Type B pancreatic cell (in vitro differentiated cells): ENCODE measurements around the gene MCEMP1. TPM values are rescaled to one million over a fixed set of nuclear protein-coding genes. Genes with fewer than 3 reads are reported as not detected.

Source experiments
- DNase-seq: peaks from one replicate; pipeline ENCODE4 v3.0.0; 2021; ENCODE audit warnings: mixed read lengths; ENCODE audit not compliant: unreplicated experiment; ENCODE audit errors: extremely low spot score
- H3K27ac Mint-ChIP-seq: 2 replicates; pipeline ENCODE4 v1.8.0; 2021; ENCODE audit warnings: mild to moderate bottlenecking, mixed read lengths
- H3K27me3 Mint-ChIP-seq: 2 replicates; pipeline ENCODE4 v1.8.0; 2021; ENCODE audit warnings: mixed read lengths
- H3K36me3 Mint-ChIP-seq: 2 replicates; pipeline ENCODE4 v1.8.0; 2021; ENCODE audit warnings: mixed read lengths
- H3K4me1 Mint-ChIP-seq: one replicate; pipeline ENCODE4 v1.8.0; 2021; ENCODE audit warnings: mixed read lengths; ENCODE audit not compliant: unreplicated experiment
- H3K4me3 Mint-ChIP-seq: 2 replicates; pipeline ENCODE4 v1.8.0; 2021; ENCODE audit warnings: mild to moderate bottlenecking, mixed read lengths
- H3K9me3 Mint-ChIP-seq: 2 replicates; pipeline ENCODE4 v1.8.0; 2021; ENCODE audit warnings: mixed read lengths
- total RNA-seq: library from RNA; stranded (reverse); gene quantifications from 2 replicates; pipeline ENCODE4 v1.2.1, GENCODE V29; 2021; ENCODE audit warnings: low replicate concordance
- TF ChIP-seq, protein P1 (sequence below): fragments of 200-600 bp; sonication (generic); conservative IDR thresholded peaks from 2 replicates; pipeline ENCODE4 v1.5.0; 2021; ENCODE audit warnings: antibody characterized with exemption, mild to moderate bottlenecking

MCEMP1 gene
- total RNA-seq, 1 donor from 2014 or later = not detected

DNA sequence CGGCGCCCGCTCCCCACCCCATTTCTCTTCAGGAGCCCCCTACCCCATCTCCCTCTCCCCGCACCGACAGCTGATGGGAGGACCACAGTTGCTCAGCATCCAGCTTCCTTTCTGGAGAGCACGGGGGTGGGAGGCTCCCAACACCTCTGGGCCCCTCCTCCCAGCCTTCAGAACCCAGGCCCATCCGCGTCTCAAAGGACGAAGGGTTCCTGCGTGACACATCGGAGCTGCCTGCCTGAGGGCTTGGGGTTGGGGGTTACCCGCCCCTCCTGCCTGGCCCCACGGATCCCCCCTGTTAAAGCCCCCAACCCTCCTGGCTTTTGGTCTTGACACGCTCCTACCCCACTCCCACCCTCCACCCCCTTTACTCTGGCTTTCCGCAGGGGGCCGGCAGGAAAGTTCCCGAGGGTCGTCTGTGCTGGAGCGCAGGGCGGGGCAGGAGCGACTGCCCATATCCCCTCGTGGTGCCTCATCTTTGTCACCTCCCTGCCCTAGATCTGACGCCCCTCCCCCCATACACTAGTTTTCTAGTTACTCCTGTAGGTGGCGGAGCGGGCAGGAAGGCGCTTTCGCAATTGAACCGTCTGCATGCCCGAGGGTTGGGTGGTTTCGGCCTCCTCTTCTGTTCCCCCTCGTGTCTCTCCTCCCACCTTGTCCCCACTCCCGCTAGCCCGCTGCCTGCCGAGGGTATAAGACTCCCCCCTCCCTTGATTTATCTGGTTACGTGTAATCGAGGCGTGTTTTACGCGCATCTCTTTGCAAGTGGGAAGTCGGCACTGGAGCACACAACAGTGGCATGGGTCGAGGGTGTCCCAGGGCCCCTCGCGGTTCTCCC lies 4.7 kb downstream of the MCEMP1 start:
- no peak for DNase-seq
- Mint-ChIP-seq H3K4me1 (peaks cover 9% of the 10 kb centered on the region), H3K27me3 (peaks cover 25% of the 10 kb centered on the region), H3K9me3 (no peaks in the 10 kb centered on the region), H3K36me3 (peaks cover 9% of the 10 kb centered on the region), H3K27ac (peak overlapping the region; percentile 72), H3K4me3 (peak overlapping the region; percentile 90)
- TF ChIP-seq, protein P1, sequence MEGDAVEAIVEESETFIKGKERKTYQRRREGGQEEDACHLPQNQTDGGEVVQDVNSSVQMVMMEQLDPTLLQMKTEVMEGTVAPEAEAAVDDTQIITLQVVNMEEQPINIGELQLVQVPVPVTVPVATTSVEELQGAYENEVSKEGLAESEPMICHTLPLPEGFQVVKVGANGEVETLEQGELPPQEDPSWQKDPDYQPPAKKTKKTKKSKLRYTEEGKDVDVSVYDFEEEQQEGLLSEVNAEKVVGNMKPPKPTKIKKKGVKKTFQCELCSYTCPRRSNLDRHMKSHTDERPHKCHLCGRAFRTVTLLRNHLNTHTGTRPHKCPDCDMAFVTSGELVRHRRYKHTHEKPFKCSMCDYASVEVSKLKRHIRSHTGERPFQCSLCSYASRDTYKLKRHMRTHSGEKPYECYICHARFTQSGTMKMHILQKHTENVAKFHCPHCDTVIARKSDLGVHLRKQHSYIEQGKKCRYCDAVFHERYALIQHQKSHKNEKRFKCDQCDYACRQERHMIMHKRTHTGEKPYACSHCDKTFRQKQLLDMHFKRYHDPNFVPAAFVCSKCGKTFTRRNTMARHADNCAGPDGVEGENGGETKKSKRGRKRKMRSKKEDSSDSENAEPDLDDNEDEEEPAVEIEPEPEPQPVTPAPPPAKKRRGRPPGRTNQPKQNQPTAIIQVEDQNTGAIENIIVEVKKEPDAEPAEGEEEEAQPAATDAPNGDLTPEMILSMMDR = peak; percentile 65

DNA sequence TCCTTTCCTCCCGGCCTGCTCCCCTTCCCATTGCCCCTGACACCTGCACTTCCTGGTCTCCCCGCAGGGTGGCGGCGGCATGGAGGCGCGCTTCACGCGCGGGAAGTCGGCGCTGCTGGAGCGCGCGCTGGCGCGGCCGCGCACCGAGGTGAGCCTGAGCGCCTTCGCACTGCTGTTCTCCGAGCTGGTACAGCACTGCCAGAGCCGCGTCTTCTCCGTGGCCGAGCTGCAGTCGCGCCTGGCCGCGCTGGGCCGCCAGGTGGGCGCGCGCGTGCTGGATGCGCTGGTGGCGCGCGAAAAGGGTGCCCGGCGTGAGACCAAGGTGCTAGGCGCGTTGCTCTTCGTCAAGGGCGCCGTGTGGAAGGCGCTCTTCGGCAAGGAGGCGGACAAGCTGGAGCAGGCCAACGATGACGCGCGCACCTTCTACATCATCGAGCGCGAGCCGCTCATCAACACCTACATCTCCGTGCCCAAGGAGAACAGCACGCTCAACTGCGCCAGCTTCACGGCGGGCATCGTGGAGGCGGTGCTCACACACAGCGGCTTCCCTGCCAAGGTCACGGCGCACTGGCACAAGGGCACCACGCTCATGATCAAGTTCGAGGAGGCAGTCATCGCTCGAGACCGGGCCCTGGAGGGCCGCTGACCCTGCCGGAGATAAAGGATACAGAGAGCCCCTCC lies 5.4 kb downstream of the MCEMP1 start:
- TF ChIP-seq, protein P1 = no peak
- Mint-ChIP-seq H3K9me3 (no peaks in the 10 kb centered on the region), H3K27ac (no peak overlapping the region), H3K27me3 (peaks cover 17% of the 10 kb centered on the region), H3K4me1 (peaks cover 9% of the 10 kb centered on the region), H3K36me3 (peaks cover 9% of the 10 kb centered on the region), H3K4me3 (peak overlapping the region; percentile 90)
- no peak for DNase-seq

DNA sequence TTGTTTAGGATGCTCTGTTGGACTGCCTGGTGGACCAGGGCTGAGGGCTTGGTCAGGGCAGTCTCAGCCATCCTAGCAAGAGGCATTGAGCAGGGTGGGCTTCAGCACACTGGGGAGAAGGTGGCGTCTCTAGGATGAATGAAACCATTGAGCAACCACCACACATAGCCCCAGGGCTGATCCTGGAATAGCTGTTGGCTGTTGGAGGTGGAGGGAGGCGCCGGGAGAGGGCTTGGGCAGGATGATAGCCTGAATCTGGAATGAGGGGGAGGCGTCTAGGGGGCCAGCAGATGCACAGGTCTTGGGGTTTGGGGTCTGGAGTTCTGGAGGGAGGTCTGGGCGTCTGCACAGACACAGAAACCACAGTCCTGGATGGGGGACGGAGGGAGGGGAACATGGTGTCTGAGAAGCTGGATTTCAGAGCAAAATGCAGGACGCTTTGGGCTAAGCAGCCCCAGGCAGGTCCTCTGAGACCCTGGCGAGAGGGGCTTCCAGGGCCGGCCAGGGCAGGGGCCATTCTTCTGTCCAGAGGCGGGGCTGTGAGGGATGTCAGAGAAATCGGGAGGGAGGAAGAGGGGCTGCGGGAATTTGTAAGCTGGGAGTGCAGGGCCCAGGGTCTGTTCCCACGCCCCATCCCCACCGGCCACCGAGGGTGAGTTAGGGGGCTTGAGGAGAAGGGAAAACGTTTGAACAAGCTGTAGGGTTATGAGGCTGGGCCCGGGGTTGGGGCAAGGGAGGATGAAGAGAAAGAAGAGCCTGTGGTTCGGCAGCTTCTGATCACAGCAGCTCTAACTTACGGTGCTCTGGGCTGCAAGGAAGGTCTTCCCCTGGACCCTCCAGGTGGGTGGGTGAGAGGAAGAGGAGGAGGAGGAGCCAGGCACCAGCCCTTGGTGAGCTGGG lies 8.9 kb downstream of the MCEMP1 start:
- DNase-seq = no peak
- no peaks in the 10 kb centered on the region for H3K9me3 Mint-ChIP-seq

DNA sequence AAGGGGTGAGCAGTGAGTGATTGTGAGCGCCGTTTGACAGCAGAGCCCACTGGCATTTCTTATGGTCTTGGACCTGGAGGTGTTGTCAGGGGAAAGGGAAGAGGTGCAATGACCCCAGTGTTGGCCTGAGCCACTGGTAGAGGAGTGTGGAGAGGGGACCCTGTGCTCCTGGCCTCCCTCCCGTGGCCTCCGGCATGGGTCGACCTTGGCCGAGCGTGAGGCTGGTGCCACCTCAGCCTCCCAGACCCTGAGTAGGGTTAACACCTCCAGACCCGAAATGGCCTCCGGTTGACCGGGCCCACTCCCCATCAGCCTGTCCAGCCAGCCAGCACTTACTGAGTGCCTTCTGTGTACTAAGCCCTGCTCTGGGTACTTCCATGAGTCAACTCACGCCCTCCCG lies 10.3 kb downstream of the MCEMP1 start:
- TF ChIP-seq, protein P1 = no peak
- no peak overlapping the region for H3K4me3 Mint-ChIP-seq
- no peak for DNase-seq
- no peaks in the 10 kb centered on the region for H3K4me1 Mint-ChIP-seq
- no peak overlapping the region for H3K27ac Mint-ChIP-seq
- H3K9me3 Mint-ChIP-seq = no peaks in the 10 kb centered on the region
- peaks cover 9% of the 10 kb centered on the region for H3K36me3 Mint-ChIP-seq
- no peaks in the 10 kb centered on the region for H3K27me3 Mint-ChIP-seq

More for the DNA sequence above, 8.9 kb downstream of the MCEMP1 start:
- Mint-ChIP-seq H3K27me3 (no peaks in the 10 kb centered on the region), H3K4me1 (peaks cover 3% of the 10 kb centered on the region), H3K27ac (peak overlapping the region; percentile 46), H3K4me3 (no peak overlapping the region), H3K36me3 (peaks cover 9% of the 10 kb centered on the region)
- TF ChIP-seq, protein P1 = no peak

DNA sequence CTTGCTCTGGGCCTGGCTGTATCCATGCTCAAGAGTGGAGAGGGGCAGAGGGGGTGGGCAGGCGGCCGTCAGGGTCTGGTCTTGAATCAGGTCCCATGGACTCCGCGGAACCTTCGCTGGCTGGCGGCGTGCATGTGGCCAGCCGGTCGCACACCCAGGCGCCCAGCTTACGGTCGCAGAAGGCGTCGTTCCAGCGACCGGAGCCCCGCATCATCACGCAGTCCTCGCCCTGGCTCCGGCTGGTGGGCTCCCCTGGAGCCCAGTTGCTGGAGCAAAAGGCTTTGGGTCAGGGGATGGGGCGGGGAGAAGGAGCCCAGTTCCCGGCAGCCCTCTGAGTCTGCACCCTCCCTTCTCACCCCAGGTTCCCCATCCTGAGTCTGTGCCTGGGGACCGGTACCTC lies 12.3 kb downstream of the MCEMP1 start:
- DNase-seq = no peak
- peaks cover 5% of the 10 kb centered on the region for H3K36me3 Mint-ChIP-seq
- H3K9me3 Mint-ChIP-seq = no peaks in the 10 kb centered on the region
- no peak overlapping the region for H3K4me3 Mint-ChIP-seq
- no peaks in the 10 kb centered on the region for H3K4me1 Mint-ChIP-seq
- TF ChIP-seq, protein P1 = no peak
- H3K27me3 Mint-ChIP-seq = no peaks in the 10 kb centered on the region
- no peak overlapping the region for H3K27ac Mint-ChIP-seq
